VCaP (cell line): ENCODE measurements around the gene PSORS1C1.

Source experiments
- H3K27ac ChIP-seq: fragments of 450-650 bp; 2 replicates; pipeline ENCODE4 v1.5.1; 2017
- CTCF ChIP-seq: fragments of 450-650 bp; conservative IDR thresholded peaks from 2 replicates; pipeline ENCODE4 v1.5.1; 2017; ENCODE audit warnings: mild to moderate bottlenecking, moderate library complexity

PSORS1C1 gene

GRCh38 chr6:31090973-31091364 lies 23.6 kb upstream of the PSORS1C1 start:
- no peak overlapping the region for H3K27ac ChIP-seq
- TF ChIP-seq CTCF, result no peak

- no peak for TF ChIP-seq CTCF
- H3K27ac ChIP-seq, result no peak overlapping the region
Measured at GRCh38 chr6:31091680-31092079, 22.9 kb upstream of the PSORS1C1 start.

- H3K27ac ChIP-seq, result no peak overlapping the region
- TF ChIP-seq CTCF, result no peak
Measured at GRCh38 chr6:31092238-31092637, 22.4 kb upstream of the PSORS1C1 start.

- TF ChIP-seq CTCF, result no peak
- H3K27ac ChIP-seq, result peak overlapping the region; percentile 89
Measured at GRCh38 chr6:31092769-31093505, 21.7 kb upstream of the PSORS1C1 start.

- H3K27ac ChIP-seq, result peak overlapping the region; percentile 89
- no peak for TF ChIP-seq CTCF
Measured at GRCh38 chr6:31094389-31094881, 20.2 kb upstream of the PSORS1C1 start.

DNA sequence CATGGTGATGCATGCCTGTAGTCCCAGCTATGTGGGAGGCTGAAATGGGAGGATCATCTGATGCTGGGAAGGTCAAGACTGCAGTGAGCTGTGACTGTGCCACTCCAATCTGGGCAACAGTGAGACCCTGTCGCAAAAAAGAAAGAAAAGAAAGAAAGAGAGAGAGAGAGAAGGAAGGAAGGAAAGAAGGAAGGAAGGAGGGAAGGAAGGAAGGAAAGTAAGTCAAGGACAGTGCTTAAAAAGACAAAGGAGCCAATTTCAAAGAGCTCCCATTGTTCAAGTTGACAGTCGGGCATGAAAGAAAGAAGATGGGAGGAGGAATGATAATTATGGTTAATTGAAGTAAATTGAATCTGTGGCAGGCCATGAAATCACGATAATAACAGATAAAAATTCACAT lies 18.4 kb upstream of the PSORS1C1 start:
- peak overlapping the region; percentile 89; the same call in 1 of the 2 replicates for H3K27ac ChIP-seq
- no peak for TF ChIP-seq CTCF

- TF ChIP-seq CTCF, result no peak
- peak overlapping the region; percentile 89 for H3K27ac ChIP-seq
Measured at GRCh38 chr6:31096656-31097055, 17.9 kb upstream of the PSORS1C1 start.
